Endothelial cell (in vitro differentiated cells): ENCODE measurements around the gene DIS3L2. TPM values are rescaled to one million over a fixed set of nuclear protein-coding genes. Genes with fewer than 3 reads are reported as not detected.

Experiments
- DNase-seq: peaks from one replicate; pipeline ENCODE4 v3.0.0; 2021; ENCODE audit warnings: low spot score
- H3K27ac Mint-ChIP-seq: one replicate; pipeline ENCODE4 v1.8.0; 2021; ENCODE audit warnings: mixed read lengths, inconsistent platforms; ENCODE audit not compliant: unreplicated experiment
- H3K27me3 Mint-ChIP-seq: one replicate; pipeline ENCODE4 v1.8.0; 2021; ENCODE audit warnings: mild to moderate bottlenecking, moderate library complexity, mixed read lengths, inconsistent platforms; ENCODE audit not compliant: unreplicated experiment
- H3K36me3 Mint-ChIP-seq: one replicate; pipeline ENCODE4 v1.8.0; 2021; ENCODE audit warnings: mild to moderate bottlenecking, low read depth, mixed read lengths, inconsistent platforms; ENCODE audit not compliant: unreplicated experiment
- H3K4me1 Mint-ChIP-seq: one replicate; pipeline ENCODE4 v1.8.0; 2021; ENCODE audit warnings: mild to moderate bottlenecking, mixed read lengths, inconsistent platforms; ENCODE audit not compliant: unreplicated experiment
- H3K4me3 Mint-ChIP-seq: one replicate; pipeline ENCODE4 v1.8.0; 2021; ENCODE audit warnings: mild to moderate bottlenecking, mixed read lengths, inconsistent platforms; ENCODE audit not compliant: unreplicated experiment
- H3K9me3 Mint-ChIP-seq: one replicate; pipeline ENCODE4 v1.8.0; 2021; ENCODE audit warnings: mixed read lengths, inconsistent platforms; ENCODE audit not compliant: unreplicated experiment
- total RNA-seq: library from RNA; stranded (reverse); fragmentation: NEBNext Ultra II Directional; extraction: Animal tissue kit (Norgen Biotek cat#: 25700); gene quantifications from one replicate; pipeline ENCODE4 v1.2.1, GENCODE V29; 2021; ENCODE audit not compliant: unreplicated experiment
- TF ChIP-seq, protein P1 (sequence below): fragments of 200-600 bp; sonication (generic); IDR thresholded peaks from one replicate; pipeline ENCODE4 v1.5.0; 2021; ENCODE audit warnings: antibody characterized with exemption; ENCODE audit not compliant: unreplicated experiment

The DIS3L2 gene
- total RNA-seq, 1 donor from 2014 or later: 42.1 TPM

DNA sequence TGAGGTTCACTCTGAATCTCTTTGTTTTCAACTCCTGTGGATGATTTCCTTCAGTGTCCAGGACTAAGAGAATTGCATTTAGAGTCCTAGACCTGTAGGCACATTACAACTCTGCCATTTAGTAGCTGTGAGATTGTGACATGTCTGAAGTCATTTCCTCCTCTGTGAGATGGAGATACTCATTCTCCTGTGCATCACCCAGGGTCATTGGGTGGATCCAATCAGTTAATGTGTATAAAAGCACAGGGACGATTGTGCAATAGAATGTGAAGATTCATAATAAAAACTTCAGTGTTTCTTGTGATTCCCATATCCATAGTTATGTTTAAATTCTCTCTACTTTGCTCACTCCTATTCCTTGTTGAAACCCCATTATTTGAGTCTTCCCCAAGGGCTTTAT, 113.6 kb downstream of the DIS3L2 start:
- H3K27ac Mint-ChIP-seq: no peak overlapping the region
- no peak overlapping the region for H3K4me3 Mint-ChIP-seq
- no peaks in the 10 kb centered on the region for H3K9me3 Mint-ChIP-seq
- H3K36me3 Mint-ChIP-seq: no peaks in the 10 kb centered on the region
- H3K27me3 Mint-ChIP-seq: no peaks in the 10 kb centered on the region
- DNase-seq: no peak
- TF ChIP-seq, protein P1, sequence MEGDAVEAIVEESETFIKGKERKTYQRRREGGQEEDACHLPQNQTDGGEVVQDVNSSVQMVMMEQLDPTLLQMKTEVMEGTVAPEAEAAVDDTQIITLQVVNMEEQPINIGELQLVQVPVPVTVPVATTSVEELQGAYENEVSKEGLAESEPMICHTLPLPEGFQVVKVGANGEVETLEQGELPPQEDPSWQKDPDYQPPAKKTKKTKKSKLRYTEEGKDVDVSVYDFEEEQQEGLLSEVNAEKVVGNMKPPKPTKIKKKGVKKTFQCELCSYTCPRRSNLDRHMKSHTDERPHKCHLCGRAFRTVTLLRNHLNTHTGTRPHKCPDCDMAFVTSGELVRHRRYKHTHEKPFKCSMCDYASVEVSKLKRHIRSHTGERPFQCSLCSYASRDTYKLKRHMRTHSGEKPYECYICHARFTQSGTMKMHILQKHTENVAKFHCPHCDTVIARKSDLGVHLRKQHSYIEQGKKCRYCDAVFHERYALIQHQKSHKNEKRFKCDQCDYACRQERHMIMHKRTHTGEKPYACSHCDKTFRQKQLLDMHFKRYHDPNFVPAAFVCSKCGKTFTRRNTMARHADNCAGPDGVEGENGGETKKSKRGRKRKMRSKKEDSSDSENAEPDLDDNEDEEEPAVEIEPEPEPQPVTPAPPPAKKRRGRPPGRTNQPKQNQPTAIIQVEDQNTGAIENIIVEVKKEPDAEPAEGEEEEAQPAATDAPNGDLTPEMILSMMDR: no peak
- H3K4me1 Mint-ChIP-seq: peaks cover 42% of the 10 kb centered on the region

DNA sequence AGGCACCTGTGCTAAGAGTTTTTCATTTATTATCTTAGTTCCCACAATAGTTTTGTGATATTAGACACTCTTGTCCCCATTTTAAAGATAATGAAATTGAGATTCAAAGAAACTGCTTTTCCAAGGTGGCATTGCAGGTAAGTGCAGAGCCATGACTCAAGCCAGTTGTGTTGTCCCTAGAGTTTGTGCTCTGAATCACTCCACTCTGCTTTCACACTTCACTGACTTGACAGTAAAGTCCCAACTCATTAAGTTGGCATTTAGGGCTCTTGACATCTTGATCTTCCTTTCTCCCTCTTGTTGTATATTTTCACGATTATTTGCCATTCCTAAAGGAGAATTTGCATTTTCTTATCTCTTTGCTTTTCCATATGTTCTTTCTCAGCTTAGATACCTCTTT, 114.3 kb downstream of the DIS3L2 start:
- TF ChIP-seq, protein P1: no peak
- no peak for DNase-seq

DNA sequence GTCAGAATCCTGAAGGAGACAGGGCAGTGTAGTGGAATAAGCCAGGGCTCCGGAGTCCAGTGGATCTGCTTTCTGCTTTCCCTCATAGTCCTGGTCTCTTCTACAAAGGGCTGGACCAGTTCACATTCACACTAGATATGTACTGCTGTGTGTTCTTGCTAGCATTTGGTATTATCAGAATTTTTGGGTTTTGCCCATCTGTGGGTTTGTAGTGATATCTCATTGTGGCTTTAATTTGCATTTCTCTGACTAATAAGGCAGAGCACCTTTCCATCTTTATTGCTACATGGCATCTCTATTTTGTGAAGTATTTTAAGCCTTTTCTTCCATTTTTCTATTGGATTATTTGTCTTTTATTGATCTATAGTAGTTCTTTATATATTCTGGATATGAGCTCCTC, 114.8 kb downstream of the DIS3L2 start:
- DNase-seq: no peak
- H3K4me1 Mint-ChIP-seq: peaks cover 39% of the 10 kb centered on the region
- peaks cover 3% of the 10 kb centered on the region for H3K36me3 Mint-ChIP-seq
- TF ChIP-seq, protein P1: no peak
- no peaks in the 10 kb centered on the region for H3K27me3 Mint-ChIP-seq
- H3K9me3 Mint-ChIP-seq: no peaks in the 10 kb centered on the region
- no peak overlapping the region for H3K27ac Mint-ChIP-seq
- H3K4me3 Mint-ChIP-seq: no peak overlapping the region

More for the DNA sequence above, 114.3 kb downstream of the DIS3L2 start:
- Mint-ChIP-seq H3K4me3 (no peak overlapping the region), H3K27ac (no peak overlapping the region), H3K4me1 (peaks cover 39% of the 10 kb centered on the region), H3K27me3 (no peaks in the 10 kb centered on the region), H3K9me3 (no peaks in the 10 kb centered on the region), H3K36me3 (no peaks in the 10 kb centered on the region)

DNA sequence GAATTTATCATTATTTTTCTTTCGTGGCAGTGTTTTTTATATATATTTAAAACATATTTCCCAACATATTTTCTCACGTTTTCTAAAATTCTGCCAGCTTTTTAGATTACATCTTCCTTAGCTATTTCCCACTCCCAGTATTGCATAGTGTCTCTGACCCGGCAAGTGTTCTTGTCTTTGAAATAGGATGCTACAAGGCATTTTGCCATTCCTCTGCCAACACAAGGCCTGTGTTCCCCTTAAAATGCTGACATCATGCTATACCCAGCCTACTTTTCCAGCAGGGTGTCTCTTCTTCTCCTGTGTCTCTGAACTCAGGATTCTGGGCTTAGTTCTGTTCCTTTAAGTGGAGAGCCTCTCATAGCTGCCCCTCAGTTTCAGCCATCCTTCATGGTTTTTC, 115.2 kb downstream of the DIS3L2 start:
- Mint-ChIP-seq H3K4me3 (no peak overlapping the region), H3K36me3 (peaks cover 5% of the 10 kb centered on the region), H3K27ac (no peak overlapping the region), H3K4me1 (peaks cover 35% of the 10 kb centered on the region), H3K9me3 (no peaks in the 10 kb centered on the region), H3K27me3 (no peaks in the 10 kb centered on the region)
- DNase-seq: no peak
- TF ChIP-seq, protein P1: no peak

DNA sequence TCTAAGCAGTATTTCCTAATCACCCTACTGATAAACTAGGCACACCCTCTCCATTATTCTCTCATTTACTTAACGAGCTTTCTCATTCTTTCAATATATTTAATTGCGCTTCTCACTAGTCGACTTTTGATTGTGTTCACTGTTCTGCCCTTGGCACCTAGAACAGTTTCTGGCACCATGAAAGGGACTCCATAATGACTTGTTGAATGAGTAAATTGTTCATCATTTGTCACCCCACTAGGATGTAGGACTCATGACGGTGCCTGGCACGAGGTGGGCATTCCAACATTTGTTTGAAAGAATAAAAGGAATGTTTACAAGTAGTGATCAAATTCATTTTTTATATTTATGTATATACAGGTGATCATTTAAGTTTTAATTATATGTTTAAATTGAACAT, 123.7 kb downstream of the DIS3L2 start:
- peaks cover 13% of the 10 kb centered on the region for H3K36me3 Mint-ChIP-seq
- H3K4me1 Mint-ChIP-seq: peaks cover 7% of the 10 kb centered on the region
- TF ChIP-seq, protein P1: no peak
- H3K27ac Mint-ChIP-seq: no peak overlapping the region
- no peak for DNase-seq
- no peak overlapping the region for H3K4me3 Mint-ChIP-seq
- no peaks in the 10 kb centered on the region for H3K9me3 Mint-ChIP-seq
- H3K27me3 Mint-ChIP-seq: no peaks in the 10 kb centered on the region
